Type B pancreatic cell (in vitro differentiated cells): ENCODE measurements around the gene RAB19. TPM values are rescaled to one million over a fixed set of nuclear protein-coding genes. Genes with fewer than 3 reads are reported as not detected.
"Not testable (repeated sequence)": the region's sequence is repeated elsewhere in the genome, so short reads cannot be mapped to it uniquely, and the experiment has no call there.

Experiments used
- DNase-seq: peaks from one replicate; pipeline ENCODE4 v3.0.0; 2021; ENCODE audit warnings: mixed read lengths; ENCODE audit not compliant: unreplicated experiment; ENCODE audit errors: extremely low spot score
- H3K27ac Mint-ChIP-seq: 2 replicates; pipeline ENCODE4 v1.8.0; 2021; ENCODE audit warnings: mild to moderate bottlenecking, mixed read lengths
- H3K27me3 Mint-ChIP-seq: 2 replicates; pipeline ENCODE4 v1.8.0; 2021; ENCODE audit warnings: mixed read lengths
- H3K36me3 Mint-ChIP-seq: 2 replicates; pipeline ENCODE4 v1.8.0; 2021; ENCODE audit warnings: mixed read lengths
- H3K4me1 Mint-ChIP-seq: one replicate; pipeline ENCODE4 v1.8.0; 2021; ENCODE audit warnings: mixed read lengths; ENCODE audit not compliant: unreplicated experiment
- H3K4me3 Mint-ChIP-seq: 2 replicates; pipeline ENCODE4 v1.8.0; 2021; ENCODE audit warnings: mild to moderate bottlenecking, mixed read lengths
- H3K9me3 Mint-ChIP-seq: 2 replicates; pipeline ENCODE4 v1.8.0; 2021; ENCODE audit warnings: mixed read lengths
- total RNA-seq: library from RNA; stranded (reverse); gene quantifications from 2 replicates; pipeline ENCODE4 v1.2.1, GENCODE V29; 2021; ENCODE audit warnings: low replicate concordance
- TF ChIP-seq, protein P1 (sequence below): fragments of 200-600 bp; sonication (generic); conservative IDR thresholded peaks from 2 replicates; pipeline ENCODE4 v1.5.0; 2021; ENCODE audit warnings: antibody characterized with exemption, mild to moderate bottlenecking

RAB19 gene
- total RNA-seq, 1 donor from 2014 or later, result 2.2 TPM

DNA sequence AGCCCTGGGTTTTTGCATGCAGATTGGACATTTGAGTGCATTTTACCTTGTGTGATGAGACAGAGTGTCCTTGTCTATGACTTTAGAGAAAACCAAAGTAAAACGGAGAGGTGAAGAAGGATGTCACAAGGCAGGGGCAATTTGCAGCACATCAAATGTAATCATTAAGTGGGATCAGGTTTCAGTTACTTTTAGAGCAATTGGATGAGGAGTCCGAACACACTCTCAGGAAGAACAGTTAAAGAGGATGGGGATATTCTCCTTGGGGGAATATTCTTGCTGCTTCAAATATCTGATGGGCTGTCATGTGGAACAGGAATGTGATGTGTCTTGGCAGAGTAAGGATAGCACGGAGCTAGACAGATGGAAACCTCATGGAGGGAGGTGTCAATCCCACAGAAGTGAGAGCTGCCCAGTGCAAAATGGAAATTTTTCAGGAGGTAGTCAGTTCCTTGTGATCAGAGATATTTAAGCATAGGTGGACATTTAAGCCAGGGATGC, 757 bp downstream of the RAB19 start:
- peak overlapping the region; percentile 90 for H3K4me3 Mint-ChIP-seq
- TF ChIP-seq, protein P1, sequence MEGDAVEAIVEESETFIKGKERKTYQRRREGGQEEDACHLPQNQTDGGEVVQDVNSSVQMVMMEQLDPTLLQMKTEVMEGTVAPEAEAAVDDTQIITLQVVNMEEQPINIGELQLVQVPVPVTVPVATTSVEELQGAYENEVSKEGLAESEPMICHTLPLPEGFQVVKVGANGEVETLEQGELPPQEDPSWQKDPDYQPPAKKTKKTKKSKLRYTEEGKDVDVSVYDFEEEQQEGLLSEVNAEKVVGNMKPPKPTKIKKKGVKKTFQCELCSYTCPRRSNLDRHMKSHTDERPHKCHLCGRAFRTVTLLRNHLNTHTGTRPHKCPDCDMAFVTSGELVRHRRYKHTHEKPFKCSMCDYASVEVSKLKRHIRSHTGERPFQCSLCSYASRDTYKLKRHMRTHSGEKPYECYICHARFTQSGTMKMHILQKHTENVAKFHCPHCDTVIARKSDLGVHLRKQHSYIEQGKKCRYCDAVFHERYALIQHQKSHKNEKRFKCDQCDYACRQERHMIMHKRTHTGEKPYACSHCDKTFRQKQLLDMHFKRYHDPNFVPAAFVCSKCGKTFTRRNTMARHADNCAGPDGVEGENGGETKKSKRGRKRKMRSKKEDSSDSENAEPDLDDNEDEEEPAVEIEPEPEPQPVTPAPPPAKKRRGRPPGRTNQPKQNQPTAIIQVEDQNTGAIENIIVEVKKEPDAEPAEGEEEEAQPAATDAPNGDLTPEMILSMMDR, result no peak
- peaks cover 19% of the 10 kb centered on the region for H3K4me1 Mint-ChIP-seq
- DNase-seq, result no peak
- H3K9me3 Mint-ChIP-seq, result no peaks in the 10 kb centered on the region
- peaks cover 6% of the 10 kb centered on the region for H3K27me3 Mint-ChIP-seq
- no peak overlapping the region for H3K27ac Mint-ChIP-seq
- H3K36me3 Mint-ChIP-seq, result no peaks in the 10 kb centered on the region

DNA sequence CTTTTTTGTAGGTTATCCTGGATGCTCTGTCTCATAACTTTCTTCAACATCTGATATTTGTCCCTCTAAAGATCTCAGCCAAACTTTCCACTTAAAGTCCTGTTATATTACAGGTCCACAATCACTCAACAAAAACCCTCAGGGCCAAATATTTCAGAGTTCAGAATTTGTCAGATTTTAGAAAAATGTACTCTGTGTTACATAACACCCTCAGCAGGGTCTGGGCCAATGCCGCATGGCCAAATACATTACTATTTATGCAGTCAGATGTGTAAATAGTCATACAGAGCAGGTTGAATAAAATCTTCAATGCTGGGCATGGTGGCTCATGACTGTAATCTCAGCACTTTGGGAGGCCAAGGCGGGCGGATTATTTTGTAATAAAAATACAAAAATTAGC, 11.5 kb downstream of the RAB19 start:
- Mint-ChIP-seq H3K27me3 (no peaks in the 10 kb centered on the region), H3K36me3 (no peaks in the 10 kb centered on the region), H3K4me3 (no peak overlapping the region), H3K27ac (no peak overlapping the region), H3K9me3 (no peaks in the 10 kb centered on the region), H3K4me1 (peaks cover 7% of the 10 kb centered on the region)
- DNase-seq, result no peak
- TF ChIP-seq, protein P1, result no peak

DNA sequence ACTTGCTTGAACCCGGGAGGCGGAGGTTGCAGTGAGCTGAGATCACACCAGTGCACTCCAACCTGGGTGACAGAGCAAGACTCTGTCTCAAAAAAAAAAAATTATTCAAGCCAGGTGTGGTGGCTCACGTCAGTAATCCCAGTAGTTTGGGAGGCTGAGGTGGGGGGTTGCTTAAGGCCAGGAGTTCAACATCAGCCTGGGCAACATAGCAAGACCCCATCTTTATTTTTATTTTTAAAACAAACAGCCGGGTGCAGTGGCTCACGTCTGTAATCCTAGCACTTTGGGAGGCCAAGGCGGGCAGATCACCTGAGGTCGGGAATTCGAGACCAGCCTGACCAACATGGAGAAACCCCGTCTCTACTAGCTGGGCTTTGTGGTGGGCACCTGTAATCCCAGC, 12.0 kb downstream of the RAB19 start:
- not testable (repeated sequence) for H3K27me3 Mint-ChIP-seq, H3K27ac Mint-ChIP-seq, H3K4me3 Mint-ChIP-seq, H3K9me3 Mint-ChIP-seq, H3K36me3 Mint-ChIP-seq, H3K4me1 Mint-ChIP-seq, DNase-seq

DNA sequence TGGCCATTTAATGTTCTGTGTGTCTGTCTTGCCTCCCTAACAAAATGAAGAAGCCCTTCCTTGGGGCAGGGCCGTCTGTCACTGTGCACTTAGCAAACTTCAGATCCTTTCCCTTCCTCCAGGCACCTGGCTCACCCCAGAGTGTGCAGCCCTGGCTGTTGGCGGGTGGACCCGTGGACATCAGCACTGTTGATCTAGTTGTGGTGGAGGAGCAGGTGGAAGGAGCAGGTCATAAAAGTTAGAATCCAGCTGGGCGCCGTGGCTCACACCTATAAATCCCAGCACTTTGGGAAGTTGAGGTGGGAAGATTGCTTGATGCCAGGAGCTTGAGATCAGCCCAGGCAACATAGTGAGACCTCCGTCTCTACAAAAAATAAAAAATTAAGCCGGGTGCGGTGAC, 12.7 kb downstream of the RAB19 start:
- Mint-ChIP-seq H3K4me3 (no peak overlapping the region), H3K27ac (no peak overlapping the region), H3K36me3 (no peaks in the 10 kb centered on the region), H3K4me1 (peaks cover 7% of the 10 kb centered on the region), H3K27me3 (no peaks in the 10 kb centered on the region), H3K9me3 (no peaks in the 10 kb centered on the region)
- TF ChIP-seq, protein P1, result no peak
- DNase-seq, result no peak

DNA sequence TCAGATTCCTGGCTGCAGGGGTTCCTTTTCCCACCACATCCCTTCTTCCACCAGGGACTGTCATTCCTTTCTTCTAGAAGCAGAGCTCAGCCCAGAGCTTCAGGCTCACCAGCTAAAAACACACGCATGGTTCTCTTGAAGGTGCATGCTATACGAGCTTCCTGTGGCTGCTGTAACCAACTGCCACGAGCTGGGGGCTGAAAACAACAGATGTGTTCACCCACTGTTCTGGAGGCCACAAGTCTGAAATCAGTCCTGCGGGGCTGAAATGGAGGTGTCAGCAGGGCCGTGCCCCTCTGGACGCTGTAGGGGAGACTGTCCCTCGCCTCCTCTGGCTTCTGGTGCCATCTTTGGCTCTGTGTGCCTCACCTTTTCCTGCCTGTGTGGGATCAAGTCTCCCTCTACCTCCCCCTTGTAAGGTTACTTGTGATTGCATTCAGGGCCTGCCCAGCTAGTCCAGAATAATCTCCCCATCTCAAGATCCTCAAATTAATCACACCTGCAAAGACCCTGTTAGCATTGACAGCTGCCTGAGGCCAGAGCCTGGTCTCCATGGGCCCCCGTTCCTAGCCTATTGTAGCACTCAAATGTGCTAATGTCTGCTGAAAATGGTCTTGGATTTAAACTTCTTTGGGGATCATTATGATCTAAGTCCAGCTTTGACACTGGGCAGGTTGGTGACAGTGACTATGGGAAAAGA, 13.7 kb downstream of the RAB19 start:
- no peaks in the 10 kb centered on the region for H3K27me3 Mint-ChIP-seq
- peaks cover 7% of the 10 kb centered on the region for H3K4me1 Mint-ChIP-seq
- H3K27ac Mint-ChIP-seq, result no peak overlapping the region
- TF ChIP-seq, protein P1, result no peak
- H3K36me3 Mint-ChIP-seq, result no peaks in the 10 kb centered on the region
- H3K4me3 Mint-ChIP-seq, result no peak overlapping the region
- no peaks in the 10 kb centered on the region for H3K9me3 Mint-ChIP-seq
- DNase-seq, result no peak

DNA sequence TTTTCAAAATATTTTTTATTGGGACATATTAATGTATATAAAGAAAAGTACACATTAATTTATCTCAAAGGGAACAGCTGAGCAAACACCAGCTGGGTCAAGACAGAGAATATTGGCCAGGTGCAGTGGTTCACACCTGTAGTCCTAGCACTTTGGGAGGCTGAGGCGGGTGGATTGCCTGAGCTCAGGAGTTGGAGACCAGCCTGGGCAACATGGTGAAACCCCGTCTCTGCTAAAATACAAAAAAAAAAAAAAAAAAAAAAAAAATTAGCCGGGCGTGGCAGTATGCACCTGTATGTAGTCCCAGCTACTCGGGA, 14.3 kb downstream of the RAB19 start:
- not testable (repeated sequence) for H3K27ac Mint-ChIP-seq, H3K27me3 Mint-ChIP-seq, H3K9me3 Mint-ChIP-seq, H3K4me1 Mint-ChIP-seq, H3K36me3 Mint-ChIP-seq, DNase-seq, H3K4me3 Mint-ChIP-seq

DNA sequence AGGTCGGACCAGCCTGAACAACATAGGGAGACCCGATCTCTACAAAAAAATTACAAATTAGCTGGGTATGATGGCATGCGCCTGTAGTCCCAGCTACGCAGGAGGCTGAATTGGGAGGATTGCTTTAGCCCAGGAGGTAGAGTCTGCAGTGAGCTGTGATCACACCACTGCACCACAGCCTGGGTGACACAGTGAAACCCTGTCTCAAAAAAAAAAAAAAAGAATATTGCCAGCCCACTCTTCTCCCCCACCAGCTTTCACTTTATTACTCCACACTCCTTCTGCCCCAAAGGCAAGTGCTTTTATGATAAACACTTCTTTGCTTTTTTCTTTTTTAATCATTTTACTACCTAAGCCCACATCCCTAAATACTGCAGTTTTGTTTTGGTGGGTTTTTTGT, 14.8 kb downstream of the RAB19 start:
- Mint-ChIP-seq H3K9me3 (no peaks in the 10 kb centered on the region), H3K27ac (no peak overlapping the region), H3K27me3 (no peaks in the 10 kb centered on the region), H3K4me3 (no peak overlapping the region), H3K4me1 (peaks cover 7% of the 10 kb centered on the region), H3K36me3 (no peaks in the 10 kb centered on the region)
- TF ChIP-seq, protein P1, result no peak
- DNase-seq, result no peak
